Astrocyte of the spinal cord (primary cell): ENCODE data around the gene AQP10.
"Not testable (repeated sequence)": the region's sequence is repeated elsewhere in the genome, so short reads cannot be mapped to it uniquely, and the experiment has no call there.

Experiments
- DNase-seq: peaks from one replicate; pipeline ENCODE4 v3.0.0; 2011; ENCODE audit warnings: low read depth, low spot score
- H3K4me3 ChIP-seq: 2 replicates; pipeline ENCODE4 v1.5.1; 2011; ENCODE audit warnings: low read depth, mild to moderate bottlenecking, low read length, moderate library complexity
- in situ Hi-C: cut with HindIII; loops from 2 replicates; pipeline ENCODE4 v1.10.0; 2017; ENCODE audit warnings: low sequenced_read_pairs
- TF ChIP-seq, protein P1 (sequence below): IDR thresholded peaks from 2 replicates; pipeline ENCODE4 v1.5.1; 2012; ENCODE audit warnings: low read depth, mild to moderate bottlenecking, low read length, inconsistent platforms

AQP10 gene

DNA sequence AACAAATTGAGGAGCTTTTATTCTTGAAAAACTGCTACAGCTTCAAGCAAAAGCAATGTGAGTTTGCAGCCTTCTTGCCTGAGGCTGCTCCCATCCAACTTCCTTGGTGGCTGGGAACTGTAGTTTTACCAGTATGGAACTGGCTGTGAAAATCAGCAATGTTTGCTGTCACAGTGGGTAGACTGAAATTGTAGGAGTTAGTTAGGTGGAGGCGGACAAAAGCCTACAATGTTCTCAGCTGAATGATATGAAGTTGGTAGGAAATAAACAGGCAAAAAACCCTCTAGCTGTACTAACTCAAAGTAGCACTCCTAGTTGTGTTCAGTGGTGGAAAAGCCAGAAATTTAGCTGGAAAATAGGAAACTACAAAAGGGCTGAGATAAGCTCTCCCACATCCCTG is 30.0 kb upstream of the AQP10 start:
- no peak for DNase-seq
- H3K4me3 ChIP-seq: no peak overlapping the region
- in situ Hi-C loops: no loop called here
- TF ChIP-seq, protein P1, sequence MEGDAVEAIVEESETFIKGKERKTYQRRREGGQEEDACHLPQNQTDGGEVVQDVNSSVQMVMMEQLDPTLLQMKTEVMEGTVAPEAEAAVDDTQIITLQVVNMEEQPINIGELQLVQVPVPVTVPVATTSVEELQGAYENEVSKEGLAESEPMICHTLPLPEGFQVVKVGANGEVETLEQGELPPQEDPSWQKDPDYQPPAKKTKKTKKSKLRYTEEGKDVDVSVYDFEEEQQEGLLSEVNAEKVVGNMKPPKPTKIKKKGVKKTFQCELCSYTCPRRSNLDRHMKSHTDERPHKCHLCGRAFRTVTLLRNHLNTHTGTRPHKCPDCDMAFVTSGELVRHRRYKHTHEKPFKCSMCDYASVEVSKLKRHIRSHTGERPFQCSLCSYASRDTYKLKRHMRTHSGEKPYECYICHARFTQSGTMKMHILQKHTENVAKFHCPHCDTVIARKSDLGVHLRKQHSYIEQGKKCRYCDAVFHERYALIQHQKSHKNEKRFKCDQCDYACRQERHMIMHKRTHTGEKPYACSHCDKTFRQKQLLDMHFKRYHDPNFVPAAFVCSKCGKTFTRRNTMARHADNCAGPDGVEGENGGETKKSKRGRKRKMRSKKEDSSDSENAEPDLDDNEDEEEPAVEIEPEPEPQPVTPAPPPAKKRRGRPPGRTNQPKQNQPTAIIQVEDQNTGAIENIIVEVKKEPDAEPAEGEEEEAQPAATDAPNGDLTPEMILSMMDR: no peak

DNA sequence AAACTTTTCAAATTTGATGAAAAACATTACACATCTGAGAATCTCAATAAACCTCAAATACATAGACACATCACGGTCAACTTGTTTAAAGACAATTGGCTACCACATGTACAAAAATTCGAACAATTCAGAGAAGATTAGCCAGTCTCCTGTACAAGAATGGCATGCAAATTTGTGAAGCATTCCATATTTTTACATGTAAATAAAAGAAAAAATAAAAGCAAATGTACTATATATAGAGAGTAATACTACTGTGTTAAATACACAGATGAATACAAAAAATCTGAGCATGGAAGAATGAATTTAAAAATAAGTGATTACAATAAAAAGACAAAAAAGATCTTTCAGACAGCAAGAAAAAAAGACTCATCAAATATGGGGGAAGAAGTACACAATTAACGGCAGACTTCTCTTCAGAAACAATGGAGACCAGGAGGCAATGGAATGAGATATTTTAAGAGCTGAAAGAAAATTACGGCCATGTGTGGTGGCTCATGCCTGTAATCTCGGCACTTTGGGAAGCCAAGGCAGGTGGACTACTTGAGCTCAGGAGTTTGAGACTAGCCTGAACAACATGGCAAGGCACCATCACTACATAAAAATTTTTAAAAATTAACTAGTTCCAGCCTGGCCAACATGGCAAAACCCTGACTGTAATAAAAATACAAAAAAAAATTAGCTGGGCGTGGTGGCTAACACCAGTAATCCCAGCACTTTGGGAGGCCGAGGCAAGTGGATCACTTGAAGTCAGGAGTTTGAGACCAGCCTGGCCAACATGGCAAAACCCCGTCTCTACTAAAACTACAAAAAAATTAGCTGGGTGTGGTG is 25.3 kb upstream of the AQP10 start:
- TF ChIP-seq, protein P1: no peak
- in situ Hi-C loops: no loop called here
- H3K4me3 ChIP-seq: no peak overlapping the region
- DNase-seq: no peak

DNA sequence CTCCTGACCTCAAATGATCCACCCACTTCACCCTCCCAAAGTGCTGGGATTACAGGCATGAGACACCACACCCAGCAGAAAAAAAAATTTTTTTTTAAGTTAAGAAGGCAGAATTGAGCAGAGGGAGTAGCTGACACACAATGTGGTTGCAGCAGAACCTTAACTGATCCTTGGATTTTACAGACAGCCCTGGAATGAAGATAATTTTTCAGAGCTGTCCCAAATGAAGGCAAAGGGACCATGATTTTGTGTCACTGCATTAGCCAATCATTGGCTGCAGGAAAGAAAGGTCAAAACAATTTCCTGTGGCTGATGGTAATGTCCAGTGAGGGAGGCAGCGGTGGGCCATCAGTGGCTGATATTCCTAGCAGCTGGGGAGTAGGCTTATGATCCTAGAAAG is 19.3 kb upstream of the AQP10 start:
- no peak overlapping the region for H3K4me3 ChIP-seq
- in situ Hi-C loops: no loop called here
- DNase-seq: no peak
- TF ChIP-seq, protein P1: no peak

DNA sequence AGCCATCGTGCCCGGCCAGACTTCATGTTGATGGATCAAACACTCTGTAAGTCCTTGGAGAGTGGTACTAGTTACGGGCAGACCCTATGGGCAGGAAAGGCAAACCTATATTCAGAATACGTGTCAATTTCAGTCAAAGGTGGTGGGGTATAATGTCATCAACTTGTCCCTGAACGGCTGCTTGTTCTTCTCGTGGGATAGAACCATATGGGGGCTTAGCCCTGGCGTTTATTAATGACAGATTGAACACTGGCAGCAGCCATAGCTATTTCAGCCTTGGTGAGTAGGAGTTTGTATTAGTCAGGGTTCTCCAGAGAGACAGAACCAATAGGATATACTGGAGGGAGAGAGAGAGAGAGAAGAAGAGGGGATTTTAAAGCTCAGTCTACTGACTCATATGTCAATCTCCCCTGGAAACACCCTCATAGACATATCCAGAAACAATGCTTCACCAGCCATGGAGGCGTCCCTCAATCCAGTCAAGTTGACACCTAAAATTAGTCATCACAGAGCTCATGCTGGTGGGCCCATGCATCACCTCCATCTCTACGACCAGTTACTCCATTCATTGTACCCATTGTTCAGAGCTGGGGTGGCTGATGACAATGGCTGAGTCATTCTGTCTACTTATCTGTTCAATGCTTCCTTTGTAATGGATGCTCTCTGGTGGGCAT is 16.1 kb upstream of the AQP10 start:
- in situ Hi-C loops: no loop called here
- no peak for DNase-seq
- TF ChIP-seq, protein P1: no peak
- H3K4me3 ChIP-seq: no peak overlapping the region

DNA sequence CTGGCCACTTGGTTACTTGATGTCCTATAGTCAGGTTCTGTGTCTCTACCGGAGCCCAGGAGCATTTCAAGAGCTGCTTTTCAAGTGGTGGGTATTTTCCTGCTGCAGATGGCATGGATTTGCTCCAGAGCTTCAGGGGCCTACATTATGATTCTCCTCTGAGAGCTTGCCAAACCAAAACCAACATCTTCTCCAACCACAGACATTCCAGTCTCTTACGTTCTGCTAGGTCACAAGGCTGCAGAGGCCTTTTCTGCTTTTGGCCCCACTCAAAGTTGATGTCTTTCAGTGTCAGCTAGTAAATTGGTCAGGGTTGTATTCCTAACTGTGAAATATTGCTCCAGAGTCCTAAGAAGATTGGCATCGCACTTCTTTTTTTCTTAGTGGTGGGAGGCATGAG is 14.7 kb upstream of the AQP10 start:
- in situ Hi-C loops: no loop called here
- no peak overlapping the region for H3K4me3 ChIP-seq
- TF ChIP-seq, protein P1: no peak
- DNase-seq: peak; percentile 26

DNA sequence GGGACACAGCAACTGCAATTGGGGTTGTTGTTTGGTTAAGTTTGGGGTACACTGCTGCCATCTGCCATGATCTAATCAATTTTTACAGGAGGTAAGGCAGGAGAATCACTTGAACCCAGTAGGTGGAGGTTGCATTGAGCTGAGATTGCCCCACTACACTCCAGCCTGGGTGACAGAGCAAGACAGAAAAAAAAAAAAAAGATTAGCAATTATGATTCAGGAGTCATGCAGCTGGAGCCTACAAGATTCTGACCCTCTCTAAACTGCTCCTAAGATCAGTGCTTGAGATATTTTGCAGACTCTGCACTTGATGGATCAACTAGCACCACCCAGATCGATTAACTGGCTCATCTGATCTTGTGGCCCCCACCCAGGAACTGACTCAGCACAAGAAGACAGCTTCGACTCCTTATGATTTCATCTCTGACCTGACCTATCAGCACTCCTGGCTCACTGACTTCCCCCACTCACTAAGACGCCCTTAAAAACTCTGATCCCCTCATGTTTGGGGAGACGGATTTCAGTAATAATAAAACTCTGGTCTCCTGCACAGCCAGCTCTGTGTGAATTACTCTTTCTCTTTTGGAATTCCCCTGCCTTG is 13.1 kb upstream of the AQP10 start:
- in situ Hi-C loops, H3K4me3 ChIP-seq, DNase-seq: not testable (repeated sequence)

DNA sequence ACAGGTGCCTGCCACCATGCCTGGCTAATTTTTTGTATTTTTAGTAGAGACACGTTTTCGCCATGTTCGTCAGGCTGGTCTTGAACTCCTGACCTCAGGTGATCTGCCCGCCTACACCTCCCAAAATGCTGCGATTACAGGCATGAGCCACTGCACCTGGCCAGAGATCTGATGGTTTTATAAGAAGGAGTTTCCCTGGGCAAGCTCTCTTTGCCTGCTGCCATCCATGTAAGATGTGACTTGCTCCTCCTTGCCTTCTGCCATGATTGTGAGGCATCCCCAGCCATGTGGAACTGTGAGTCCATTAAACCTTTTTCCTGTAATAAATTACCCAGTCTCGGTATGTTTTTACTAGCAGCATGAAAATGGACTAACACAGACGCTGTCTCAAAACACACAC is 11.8 kb upstream of the AQP10 start:
- DNase-seq, in situ Hi-C loops, H3K4me3 ChIP-seq: not testable (repeated sequence)

DNA sequence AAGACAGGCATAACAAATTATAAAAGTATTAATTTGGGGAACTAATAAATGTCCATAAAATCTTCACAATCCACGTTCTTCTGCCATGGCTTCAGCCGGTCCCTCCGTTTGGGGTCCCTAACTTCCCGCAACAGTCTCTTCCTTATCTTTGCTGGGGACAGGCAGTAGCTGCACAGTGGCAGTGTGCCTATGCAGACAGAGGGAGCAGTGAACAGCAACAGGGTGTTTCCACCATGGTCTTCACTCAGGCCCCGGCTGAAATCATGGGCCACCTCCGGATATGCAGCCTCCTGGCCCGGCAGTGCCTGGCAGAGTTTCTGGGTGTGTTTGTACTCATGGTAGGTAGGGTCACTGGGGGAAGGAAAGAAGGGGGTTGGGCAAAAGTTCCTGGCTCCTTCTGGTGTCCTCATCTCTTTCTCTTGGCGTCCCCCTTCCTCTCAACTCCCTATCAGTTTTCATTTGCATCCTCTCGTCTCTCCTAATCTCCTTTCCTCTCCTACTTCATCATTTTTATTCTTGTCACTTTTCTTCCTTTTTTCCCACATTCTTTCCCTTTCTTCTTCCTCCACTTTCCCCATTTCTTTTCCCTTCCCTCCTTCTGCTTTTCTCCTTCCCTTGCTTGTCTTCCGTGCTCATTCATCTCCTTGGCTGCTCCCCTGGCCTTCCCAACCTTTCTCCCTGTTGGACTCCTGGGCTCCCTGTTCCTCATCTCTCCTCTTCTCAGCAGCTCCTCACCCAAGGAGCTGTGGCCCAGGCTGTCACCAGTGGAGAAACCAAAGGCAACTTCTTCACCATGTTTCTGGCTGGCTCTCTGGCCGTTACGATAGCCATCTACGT is 8.4 kb upstream of the AQP10 start:
- DNase-seq, H3K4me3 ChIP-seq, in situ Hi-C loops: not testable (repeated sequence)
